SK-N-MC (cell line): ENCODE measurements around the gene ZNF496.

ENCODE experiments used
- EZH2 ChIP-seq: fragments of 200-600 bp; sonication (generic); IDR thresholded peaks from one replicate; pipeline ENCODE4 v1.6.1; 2017; ENCODE audit warnings: antibody characterized with exemption
- POLR2AphosphoS5 ChIP-seq: IDR thresholded peaks from 2 replicates; pipeline ENCODE4 v1.6.1; 2012; ENCODE audit warnings: mild to moderate bottlenecking, low read depth, low read length, borderline replicate concordance

GRCh38 chr1:247288341-247288740, 43.3 kb downstream of the ZNF496 start:
- no peak for TF ChIP-seq EZH2
- TF ChIP-seq POLR2AphosphoS5: no peak
